HG02642 (cell line): ENCODE measurements around the gene HTT.
"Not testable (repeated sequence)": the region's sequence is repeated elsewhere in the genome, so short reads cannot be mapped to it uniquely, and the experiment has no call there.

ENCODE experiments used
- ATAC-seq: cut with Tn5 transposase; IDR thresholded peaks from one replicate; pipeline ENCODE4 v1.9.1; 2021; ENCODE audit warnings: mild to moderate bottlenecking; ENCODE audit not compliant: unreplicated experiment, poor library complexity

Gene HTT

DNA sequence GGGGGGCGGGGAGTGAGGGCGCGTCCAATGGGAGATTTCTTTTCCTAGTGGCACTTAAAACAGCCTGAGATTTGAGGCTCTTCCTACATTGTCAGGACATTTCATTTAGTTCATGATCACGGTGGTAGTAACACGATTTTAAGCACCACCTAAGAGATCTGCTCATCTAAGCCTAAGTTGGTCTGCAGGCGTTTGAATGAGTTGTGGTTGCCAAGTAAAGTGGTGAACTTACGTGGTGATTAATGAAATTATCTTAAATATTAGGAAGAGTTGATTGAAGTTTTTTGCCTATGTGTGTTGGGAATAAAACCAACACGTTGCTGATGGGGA lies 1.1 kb downstream of the HTT start:
- ATAC-seq = no peak

DNA sequence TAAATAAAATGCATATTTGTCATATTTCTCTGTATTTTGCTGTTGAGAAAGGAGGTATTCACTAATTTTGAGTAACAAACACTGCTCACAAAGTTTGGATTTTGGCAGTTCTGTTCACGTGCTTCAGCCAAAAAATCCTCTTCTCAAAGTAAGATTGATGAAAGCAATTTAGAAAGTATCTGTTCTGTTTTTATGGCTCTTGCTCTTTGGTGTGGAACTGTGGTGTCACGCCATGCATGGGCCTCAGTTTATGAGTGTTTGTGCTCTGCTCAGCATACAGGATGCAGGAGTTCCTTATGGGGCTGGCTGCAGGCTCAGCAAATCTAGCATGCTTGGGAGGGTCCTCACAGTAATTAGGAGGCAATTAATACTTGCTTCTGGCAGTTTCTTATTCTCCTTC lies 3.3 kb downstream of the HTT start:
- ATAC-seq = peak; percentile 20

DNA sequence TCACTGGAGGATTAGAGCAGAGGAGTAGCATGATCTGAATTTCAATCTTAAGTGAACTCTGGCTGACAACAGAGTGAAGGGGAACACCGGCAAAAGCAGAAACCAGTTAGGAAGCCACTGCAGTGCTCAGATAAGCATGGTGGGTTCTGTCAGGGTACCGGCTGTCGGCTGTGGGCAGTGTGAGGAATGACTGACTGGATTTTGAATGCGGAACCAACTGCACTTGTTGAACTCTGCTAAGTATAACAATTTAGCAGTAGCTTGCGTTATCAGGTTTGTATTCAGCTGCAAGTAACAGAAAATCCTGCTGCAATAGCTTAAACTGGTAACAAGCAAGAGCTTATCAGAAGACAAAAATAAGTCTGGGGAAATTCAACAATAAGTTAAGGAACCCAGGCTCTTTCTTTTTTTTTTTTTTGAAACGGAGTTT lies 5.2 kb downstream of the HTT start:
- peak; percentile 28 for ATAC-seq

DNA sequence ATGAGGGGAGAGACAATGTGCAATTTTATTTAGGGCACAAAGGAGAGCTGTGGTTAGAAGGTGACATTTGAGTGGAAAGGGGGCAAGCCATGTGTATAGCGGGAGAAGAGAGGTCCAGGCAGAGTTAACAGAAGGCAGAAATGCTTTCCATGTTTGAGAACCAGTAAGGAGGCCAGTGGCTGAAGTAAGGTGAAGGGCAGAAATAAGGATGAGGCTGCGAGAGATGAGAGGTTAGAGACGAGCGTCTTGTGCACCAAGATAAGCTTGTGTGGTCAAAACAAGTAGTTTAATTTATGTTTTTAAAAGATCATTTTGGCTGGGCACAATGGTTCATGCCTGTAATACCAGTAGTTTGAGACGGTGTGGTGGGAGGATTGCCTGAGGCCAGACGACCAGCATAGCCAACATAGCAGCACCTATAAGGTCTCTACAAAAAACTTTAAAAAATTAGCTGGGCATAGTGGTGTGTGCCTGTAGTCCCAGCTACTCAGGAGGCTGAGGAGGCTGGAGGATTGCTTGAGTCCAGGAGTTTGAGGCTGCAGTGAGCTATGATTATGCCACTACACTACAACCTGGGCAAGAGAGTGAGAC lies 8.5 kb downstream of the HTT start:
- no peak for ATAC-seq

DNA sequence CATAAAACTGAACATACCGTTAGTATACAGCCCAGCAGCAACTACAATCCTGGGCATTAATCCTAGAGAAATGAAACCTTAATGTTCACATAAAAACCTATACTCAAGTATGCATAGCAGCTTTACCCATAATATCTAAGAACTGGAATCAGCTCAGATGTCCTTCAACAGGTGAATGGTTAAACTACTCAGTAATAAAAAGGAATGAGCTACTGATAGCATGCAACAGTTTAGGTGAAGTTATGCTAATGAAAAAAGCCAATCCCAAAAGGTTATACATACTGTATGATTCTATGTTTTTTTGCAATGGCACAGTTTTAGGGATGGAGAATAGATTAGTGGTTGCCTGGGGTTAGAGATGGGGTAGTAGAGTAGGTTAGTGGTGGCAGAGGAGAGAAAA lies 9.3 kb downstream of the HTT start:
- no peak for ATAC-seq

DNA sequence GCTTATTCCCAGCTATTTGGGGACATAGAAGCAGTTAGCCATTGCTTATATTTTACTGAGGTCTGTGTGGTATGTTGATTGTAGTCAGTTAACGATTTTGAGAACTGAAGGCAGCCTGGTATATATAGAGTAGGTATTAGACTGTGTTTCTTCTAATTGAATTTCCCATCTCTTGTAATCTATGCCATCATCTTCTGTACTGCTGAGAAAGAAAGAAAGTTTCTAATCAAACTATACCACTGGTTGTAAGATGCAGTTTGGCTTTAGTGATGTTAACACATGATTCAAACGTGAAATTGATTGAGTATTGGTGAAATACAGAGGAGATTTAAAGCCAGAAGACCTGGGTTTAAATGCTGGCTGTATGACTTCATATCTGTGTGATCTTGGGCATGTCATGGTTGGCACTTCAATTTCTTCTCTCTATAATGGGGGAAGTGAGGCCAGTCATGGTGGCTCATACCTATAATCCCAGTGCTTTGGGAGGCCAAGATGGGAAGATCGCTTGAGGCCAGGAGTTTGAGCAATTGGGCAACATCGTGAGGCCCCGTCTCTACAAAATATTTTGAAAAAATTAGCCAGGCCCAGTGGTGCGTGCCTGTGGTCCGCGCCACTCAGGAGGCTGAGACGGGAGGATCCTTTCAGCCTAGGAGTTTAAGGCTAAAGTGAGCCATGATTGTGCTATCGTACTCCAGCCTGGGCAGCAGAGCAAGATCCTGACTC lies 11.6 kb downstream of the HTT start:
- no peak for ATAC-seq

DNA sequence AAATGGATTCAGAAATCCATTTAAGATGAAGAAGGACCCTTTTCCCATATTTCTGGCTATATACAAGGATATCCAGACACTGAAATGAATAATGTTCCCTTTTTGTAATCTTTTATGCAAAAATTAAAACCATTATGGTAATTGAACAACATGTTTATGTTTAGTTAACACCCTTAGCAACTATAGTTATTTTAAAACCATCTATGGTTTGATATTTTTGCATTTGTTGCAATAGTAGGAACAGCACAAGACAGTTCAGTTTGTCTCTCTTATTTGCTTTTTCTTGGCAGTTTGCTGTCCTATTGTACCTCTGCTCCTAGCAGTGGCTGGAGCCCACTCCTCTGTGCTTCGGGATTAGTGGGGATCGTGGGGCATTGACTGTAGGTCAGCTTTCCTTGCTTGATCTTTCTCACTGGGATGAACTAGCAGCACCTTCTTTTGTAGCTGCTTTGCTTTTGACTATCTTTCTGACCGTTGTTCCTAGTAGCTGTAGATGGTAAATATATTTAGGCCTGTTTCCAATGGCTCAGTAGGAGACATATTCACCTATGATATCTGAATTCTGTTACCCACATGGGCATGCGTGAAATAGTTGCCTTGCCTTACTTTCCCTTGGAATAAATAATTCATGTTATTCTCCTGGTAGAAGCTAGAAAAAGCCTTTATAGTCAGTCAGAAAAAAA lies 12.8 kb downstream of the HTT start:
- ATAC-seq = no peak

DNA sequence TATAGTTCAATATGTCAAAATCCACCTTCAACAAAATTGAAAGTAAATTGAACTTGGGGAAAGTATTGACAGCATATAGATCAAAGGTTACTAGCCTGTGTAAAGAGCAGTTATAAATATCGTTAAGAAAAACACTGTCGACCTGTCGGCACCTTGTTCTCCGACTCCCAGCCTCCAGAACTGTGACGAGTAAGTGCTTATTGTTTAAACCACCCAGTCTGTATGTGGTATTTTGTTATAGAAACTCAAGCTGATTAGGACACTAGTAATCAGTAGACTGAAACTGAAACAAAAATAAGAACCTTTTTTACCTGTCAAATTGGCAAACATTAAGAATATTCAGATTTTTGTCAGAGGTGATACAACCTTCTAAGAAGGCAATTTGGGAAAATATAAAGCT lies 17.0 kb downstream of the HTT start:
- ATAC-seq = no peak

DNA sequence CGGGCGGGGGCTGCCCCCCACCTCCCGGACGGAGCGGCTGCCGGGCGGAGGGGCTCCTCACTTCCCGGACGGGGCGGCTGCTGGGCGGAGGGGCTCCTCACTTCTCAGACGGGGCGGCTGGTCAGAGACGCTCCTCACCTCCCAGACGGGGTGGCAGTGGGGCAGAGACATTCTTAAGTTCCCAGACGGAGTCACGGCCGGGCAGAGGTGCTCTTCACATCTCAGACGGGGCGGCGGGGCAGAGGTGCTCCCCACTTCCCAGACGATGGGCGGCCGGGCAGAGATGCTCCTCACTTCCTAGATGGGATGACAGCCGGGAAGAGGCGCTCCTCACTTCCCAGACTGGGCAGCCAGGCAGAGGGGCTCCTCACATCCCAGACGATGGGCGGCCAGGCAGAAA lies 20.2 kb downstream of the HTT start:
- ATAC-seq = not testable (repeated sequence)

DNA sequence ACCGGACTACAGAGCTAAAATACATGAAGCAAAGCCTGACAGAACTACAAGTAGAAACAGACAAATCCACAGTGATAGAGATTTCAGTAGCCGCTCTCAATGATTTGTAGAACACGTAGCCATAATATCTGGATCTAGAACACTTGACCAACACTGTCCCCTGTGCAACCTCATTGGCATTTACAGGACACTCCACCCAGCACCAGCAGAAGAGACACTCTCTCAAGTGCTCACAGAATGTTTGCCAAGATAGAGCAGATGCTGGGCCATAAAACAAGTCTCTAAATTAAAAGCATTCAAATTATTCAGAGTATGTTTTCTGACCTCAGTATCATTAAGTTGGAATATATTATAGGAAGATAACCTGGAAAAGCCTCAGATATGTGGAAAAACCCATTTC lies 21.7 kb downstream of the HTT start:
- ATAC-seq = no peak

DNA sequence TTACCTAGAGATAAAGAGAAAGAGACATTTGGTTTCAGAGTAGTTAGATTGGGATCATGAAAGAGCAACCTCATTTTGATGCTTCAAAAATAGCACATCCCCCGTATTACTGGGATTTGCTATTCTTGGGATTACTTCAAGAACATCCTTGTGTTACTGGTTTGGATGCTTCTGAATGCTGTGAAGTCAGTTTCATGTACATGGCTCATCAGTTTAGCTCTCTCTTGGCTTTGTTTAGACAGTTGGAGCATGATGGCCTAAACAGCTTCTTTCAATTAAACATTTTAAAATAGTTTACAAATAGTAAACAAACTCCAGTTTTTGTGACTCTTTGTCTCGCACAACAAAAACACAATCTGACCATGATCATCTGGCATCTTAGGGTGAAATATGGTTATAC lies 23.9 kb downstream of the HTT start:
- no peak for ATAC-seq

DNA sequence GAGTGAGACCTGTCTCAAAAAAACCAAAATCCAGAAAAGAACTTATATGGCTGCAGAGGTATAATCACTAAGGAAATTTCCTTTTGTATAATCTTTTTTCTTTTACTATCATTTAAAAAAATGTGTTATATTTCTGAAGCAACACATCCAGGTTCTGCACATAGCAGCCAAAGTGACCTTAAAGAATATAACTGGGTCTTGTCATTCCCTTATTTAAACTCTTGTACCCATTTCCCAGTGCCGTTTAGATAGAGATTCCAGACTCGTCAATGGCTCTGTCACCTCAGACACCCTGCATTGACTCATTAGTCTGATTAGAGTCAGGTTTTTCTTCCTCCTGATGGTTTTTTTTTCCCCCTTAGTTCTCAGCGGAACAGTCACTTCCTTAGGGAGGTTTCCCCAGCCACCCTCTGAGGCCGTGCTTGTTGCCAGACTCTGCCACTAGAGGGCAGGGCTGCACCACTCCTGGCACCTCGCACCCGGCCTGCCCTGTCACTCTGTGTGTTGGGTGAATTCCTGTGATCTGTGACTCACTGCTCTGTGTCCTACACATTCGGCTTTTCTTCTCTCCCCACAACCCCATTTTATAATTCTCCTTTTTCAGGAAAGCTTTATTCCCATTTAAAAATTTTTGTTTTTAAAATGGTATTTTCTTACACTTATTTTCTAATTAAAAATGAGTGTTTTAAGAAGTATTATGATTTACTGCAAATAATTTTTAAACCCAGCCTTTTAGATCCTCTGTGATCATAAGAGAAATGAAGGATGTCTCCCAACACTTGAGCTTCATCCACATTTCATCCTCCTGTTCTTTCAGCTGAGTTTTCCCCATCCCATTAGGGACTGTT lies 32.1 kb downstream of the HTT start:
- ATAC-seq = peak; percentile 94

DNA sequence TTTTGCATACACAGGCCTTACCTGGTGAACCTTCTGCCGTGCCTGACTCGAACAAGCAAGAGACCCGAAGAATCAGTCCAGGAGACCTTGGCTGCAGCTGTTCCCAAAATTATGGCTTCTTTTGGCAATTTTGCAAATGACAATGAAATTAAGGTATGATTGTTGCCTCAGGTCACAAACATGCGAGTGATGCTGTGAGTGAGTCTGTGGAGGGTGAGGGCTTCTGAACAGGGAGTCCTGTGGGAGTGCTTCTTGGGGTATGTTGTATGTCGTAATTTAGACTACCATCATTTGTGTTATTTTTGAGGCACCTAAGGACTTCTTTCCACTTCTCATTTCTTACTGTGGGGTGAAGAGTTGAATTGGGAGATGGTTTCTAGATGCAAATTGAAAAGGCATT lies 32.8 kb downstream of the HTT start:
- no peak for ATAC-seq

DNA sequence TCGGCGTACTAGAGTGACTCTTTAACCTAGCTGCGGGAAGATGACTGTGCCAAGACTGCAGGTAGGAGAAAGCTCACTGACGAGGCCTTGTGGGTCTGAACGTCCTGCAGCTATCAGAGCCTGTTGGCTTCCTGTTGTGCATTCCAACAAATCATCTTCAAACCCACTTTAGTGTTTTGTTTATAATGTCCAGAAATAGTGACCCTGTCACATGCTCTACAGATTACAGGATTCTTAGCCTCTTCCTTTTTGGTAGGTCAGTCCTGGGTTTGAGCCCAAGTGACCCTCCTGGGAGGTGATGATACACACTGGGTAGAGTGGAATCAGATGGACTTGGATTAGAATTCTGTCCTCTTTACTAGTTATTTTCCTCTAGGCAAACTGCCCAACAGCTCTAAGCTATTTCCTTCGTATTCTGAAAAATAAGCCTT lies 33.2 kb downstream of the HTT start:
- ATAC-seq = no peak

DNA sequence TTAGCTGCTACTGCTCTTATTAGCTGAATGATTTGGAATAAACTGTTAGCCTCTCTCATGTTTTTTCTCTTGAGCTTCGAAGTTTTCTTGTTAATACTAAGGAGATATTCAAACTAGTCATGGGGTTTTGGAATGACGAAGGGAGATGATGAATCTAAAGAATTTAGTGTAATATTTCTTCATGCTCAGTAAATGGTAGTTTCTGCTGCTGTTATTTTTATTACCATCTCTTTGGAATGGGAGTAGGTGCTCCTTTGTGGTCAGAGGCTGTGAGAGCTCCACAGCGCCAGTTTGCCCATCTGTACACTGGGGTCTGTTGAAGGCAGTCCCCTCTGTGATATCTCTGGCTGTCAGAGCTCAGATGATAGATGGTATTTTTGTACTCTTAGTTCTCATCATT lies 33.7 kb downstream of the HTT start:
- no peak for ATAC-seq

DNA sequence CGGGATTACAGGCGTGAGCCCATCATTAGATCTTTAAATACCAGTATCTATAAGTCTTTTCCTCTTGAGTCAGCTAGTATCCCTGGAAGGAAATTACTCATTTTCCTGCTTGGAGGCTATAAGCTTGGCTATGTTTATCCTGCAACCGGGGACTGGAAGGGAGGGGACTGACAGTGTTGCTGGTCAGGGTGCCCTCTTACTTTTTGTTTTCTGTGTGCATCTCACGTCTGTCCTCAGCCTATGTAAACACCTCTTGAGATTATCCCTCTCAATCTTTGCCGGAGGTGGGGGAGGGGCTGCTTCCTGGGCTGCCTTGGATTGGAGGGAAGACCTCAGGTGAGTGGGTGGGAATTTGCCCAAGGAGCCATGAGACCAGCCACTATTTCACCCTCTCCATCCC lies 37.0 kb downstream of the HTT start:
- ATAC-seq = no peak

DNA sequence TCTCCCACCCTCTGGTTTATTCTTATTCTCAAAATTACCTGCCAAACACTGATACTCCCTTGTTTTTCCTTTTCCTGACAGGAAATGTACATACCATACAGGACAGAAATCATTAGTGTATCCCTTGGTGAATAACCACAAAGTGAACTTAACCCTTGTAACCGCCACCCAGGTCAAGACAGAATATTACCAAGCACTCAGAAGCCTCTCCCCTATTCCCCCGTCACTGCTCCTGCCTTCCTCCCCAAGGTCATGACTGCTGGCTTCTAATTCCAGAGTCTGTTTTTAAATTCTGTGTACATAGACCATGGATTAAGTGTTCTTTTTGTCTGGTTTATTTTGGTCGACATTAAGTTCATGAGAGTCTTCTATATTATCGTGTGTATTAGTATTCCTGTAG lies 37.7 kb downstream of the HTT start:
- no peak for ATAC-seq

DNA sequence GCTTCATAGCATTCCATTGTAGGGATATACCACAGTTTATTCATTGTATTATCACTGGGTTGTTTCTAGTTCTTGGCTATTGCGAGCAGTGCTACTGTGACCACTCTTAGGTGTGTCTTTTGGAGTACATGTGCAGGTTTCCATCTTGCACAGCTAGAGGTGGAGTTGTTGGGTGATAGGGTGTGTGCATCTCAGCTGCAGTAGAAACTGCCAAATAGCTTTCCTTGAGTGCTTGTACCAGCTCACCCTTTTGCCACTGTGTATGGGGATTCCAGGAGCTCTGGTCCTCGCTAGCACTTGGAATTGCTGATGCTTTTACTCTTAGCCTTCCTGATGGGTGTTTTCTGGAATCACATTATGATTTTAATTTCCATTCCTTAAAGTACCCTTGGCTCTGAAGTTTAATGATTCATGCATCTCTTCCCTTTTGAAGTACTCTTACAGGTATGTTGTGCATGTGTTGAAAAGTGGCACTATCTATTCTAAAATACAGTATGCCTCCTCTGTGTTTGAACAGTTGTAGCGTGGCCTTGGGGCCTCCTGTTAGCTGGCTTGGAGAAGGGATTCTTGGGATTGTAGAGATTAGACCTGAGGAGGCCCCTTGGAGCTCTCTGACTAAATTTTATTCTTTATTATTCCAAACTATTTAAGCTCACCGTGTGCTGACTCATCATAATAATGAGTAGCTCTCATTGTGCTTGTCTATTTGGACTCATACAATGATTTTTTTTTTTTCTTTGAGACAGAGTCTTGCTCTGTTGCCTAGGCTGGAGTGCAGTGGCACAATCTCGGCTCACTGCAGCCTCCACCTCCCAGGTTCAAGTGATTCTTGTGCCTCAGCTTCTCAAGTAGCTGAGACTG lies 38.4 kb downstream of the HTT start:
- no peak for ATAC-seq

DNA sequence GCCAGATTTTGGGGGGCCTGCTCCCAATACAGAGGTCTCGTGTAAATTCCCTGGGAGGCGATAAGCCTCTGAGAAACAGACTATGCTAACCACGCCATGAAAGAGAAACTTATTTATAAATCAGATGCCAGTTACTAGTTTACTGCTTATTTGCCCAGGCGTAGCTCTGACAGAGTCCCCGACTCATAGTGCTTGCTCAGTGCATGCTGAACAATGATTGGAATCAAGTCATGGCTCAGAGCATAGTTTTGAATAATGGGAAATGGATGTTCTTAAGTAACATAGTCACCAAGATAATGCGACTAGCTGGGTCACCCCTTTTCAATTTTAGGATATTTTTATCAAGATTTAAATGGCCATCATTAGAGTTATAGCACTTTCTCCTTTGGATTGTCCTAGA lies 39.9 kb downstream of the HTT start:
- no peak for ATAC-seq

DNA sequence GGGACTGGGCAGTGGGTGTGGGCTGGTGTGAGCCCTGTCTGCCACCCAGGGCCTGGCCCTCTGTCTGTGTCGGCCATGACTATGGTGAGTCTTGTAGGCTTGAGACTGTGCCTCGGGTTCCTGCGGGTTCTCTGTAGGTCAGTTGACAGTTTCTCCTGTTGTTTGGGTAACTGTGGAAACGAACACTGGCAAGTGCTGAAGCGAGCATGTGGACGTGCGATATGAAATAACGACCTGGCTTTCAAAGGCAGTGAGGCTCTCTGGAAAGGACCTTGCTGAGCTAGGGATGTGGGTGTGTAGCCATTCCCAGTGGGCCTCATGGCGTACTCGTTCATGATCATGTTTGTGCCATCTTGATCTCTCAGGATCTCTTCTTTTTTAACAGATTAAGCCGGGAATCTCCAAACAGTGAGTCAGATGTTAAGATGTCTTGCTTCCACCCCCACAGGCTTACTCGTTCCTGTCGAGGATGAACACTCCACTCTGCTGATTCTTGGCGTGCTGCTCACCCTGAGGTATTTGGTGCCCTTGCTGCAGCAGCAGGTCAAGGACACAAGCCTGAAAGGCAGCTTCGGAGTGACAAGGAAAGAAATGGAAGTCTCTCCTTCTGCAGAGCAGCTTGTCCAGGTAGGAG lies 41.3 kb downstream of the HTT start:
- no peak for ATAC-seq
